Stimulated activated CD4-positive, alpha-beta T cell treated with anti-CD3 and anti-CD28 coated beads, Interleukin-1b, Interleukin-23, amount 100 ng/mL, for 24 hours (primary cell): ENCODE measurements around the gene ATP6V1F.

ENCODE experiments used
- DNase-seq, 4 experiments: peaks; one replicate each; pipeline ENCODE4 v3.0.0-alpha.2; 2020; ENCODE audit warnings: low read depth in 4 of 4, low spot score in 1 of 4

The ATP6V1F gene

DNA sequence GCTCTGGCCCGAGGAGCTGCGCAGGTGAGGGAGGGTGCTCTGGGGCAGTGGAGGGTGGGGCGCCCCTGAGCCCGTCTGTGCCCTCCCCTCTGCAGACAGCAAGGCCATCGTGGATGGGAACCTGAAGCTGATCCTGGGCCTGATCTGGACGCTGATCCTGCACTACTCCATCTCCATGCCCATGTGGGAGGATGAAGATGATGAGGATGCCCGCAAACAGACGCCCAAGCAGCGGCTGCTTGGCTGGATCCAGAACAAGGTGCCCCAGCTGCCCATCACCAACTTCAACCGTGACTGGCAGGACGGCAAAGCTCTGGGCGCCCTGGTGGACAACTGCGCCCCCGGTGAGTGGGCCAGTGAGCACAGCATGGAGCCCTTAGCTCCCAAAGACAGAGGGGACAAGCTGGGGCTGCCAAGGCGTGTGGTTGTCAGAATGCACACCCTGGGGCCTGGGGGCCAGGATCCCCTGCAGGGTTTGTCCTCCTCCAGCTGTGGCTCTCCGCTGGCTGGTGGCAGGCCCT is 27.4 kb upstream of the ATP6V1F start:
- no peak for DNase-seq

GRCh38 chr7:128835790-128836641 is 26.6 kb upstream of the ATP6V1F start:
- no peak for DNase-seq

GRCh38 chr7:128836729-128837348 is 25.8 kb upstream of the ATP6V1F start:
- no peak for DNase-seq

GRCh38 chr7:128837521-128837921 is 25.1 kb upstream of the ATP6V1F start:
- no peak for DNase-seq

GRCh38 chr7:128838109-128838779 is 24.4 kb upstream of the ATP6V1F start:
- no peak for DNase-seq

- DNase-seq: no peak
Observed at GRCh38 chr7:128838981-128839731, 23.5 kb upstream of the ATP6V1F start.

GRCh38 chr7:128839751-128840177 is 22.9 kb upstream of the ATP6V1F start:
- DNase-seq: no peak

DNA sequence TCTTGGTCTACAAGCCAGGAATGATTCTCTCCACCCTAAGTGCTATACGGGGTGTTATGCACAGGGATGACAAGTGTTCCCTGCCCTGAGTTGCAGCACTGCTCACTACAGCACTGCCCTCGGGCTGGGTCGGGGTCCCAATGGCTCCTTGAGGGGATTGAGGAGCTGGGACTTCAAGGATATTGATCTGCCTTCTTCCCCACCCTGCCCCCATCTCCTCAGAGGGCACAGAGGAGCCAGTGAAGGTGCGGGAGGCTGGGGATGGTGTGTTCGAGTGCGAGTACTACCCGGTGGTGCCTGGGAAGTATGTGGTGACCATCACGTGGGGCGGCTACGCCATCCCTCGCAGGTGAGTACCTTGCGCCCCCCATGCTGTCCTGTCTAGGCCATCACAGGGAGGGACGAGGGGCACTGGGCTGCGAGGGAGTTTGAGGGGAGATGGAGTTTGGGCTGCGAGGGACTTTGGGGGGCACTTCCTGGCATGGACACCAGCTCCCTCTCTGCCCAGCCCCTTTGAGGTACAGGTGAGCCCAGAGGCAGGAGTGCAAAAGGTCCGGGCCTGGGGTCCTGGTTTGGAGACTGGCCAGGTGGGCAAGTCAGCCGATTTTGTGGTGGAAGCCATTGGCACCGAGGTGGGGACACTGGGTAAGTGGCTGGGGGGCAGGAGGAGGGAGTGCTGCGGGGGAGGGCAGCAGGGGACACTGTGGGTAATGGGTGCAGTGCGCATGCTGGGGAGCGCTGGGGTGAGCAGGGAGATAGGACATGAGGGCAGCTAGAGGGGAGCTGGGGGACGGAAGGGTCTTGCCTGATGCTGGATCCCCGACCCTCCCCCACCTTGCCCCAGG is 22.1 kb upstream of the ATP6V1F start:
- no peak for DNase-seq

DNA sequence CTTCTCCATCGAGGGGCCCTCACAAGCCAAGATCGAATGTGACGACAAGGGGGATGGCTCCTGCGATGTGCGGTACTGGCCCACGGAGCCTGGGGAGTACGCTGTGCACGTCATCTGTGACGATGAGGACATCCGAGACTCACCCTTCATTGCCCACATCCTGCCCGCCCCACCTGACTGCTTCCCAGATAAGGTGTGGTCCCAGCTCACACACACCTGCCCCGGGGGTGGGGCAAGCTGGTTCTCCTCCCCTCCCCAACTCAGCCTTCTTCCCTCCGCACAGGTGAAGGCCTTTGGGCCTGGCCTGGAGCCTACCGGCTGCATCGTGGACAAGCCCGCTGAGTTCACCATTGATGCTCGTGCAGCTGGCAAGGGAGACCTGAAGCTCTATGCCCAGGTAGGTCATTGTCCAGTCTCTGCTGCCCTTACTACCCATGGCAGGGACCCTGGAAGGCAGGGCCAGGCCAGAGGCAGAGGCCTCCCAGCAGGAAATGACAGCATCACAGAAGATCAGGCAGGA is 21.4 kb upstream of the ATP6V1F start:
- DNase-seq: no peak

DNA sequence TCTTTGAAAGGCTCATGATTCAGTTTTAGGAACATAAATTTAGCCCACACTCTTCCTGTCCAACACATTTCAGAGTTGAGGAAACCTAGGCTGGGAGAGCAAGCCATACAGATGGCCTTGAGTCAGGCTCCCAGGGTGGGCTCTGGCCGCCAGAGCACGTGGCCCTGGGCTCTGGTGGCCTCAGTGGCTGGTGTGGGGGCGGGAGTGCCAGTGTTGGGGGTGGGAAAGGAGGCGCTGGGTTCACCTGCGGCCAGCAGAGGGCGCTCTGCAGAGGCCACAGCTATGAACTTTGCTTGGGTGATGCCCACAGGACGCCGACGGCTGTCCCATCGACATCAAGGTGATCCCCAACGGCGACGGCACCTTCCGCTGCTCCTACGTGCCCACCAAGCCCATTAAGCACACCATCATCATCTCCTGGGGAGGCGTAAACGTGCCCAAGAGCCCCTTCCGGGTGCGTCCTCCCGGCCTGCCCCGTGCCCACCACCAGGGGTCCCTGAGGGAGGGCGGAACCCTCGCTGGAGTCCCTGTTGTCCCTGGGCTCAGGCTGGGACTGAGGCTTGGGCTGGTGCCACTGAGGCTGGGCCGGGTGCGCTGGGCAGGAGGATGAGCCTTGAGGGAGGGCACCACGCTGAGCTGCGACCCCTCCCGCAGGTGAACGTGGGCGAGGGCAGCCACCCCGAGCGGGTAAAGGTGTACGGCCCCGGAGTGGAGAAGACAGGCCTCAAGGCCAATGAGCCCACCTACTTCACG is 20.6 kb upstream of the ATP6V1F start:
- peak in 3 of 4 experiments; percentile 28 to 43 (median 38) for DNase-seq

GRCh38 chr7:128842674-128843641 is 19.7 kb upstream of the ATP6V1F start:
- no peak for DNase-seq

DNA sequence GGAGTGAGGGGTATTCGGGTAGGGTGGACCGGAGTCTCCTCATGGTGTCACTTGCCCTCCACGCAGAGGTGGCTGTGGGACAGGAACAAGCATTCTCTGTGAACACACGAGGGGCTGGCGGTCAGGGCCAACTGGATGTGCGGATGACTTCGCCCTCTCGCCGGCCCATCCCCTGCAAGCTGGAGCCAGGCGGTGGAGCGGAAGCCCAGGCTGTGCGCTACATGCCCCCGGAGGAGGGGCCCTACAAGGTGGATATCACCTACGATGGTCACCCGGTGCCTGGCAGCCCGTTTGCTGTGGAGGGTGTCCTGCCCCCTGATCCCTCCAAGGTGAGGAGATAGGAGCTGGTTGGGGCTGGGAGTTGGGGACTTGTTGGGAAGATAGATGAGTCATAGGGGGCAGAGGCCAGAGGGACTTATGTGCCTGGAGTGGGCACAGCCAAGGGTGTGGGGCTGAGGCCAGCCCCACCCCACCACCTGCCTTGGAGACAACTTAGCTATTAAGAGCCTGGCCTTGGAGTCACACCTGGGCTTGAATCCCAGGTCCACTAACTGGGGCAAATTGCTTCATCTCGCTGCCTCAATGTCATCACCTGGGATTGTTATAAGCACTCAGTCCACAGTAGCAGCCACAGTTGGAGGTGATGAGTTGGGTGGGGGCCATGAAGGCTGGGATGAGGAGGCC is 18.6 kb upstream of the ATP6V1F start:
- DNase-seq: no peak

DNA sequence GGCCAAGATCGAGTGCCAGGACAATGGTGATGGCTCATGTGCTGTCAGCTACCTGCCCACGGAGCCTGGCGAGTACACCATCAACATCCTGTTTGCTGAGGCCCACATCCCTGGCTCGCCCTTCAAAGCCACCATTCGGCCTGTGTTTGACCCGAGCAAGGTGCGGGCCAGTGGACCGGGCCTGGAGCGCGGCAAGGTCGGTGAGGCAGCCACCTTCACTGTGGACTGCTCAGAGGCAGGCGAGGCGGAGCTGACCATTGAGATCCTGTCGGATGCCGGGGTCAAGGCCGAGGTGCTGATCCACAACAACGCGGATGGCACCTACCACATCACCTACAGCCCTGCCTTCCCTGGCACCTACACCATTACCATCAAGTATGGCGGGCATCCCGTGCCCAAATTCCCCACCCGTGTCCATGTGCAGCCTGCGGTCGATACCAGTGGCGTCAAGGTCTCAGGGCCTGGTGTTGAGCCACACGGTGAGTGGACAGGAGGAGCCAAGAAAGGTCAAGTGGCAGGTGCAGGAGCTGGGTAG is 17.8 kb upstream of the ATP6V1F start:
- no peak for DNase-seq

- DNase-seq: no peak
Observed at GRCh38 chr7:128845475-128845874, 17.2 kb upstream of the ATP6V1F start.

DNA sequence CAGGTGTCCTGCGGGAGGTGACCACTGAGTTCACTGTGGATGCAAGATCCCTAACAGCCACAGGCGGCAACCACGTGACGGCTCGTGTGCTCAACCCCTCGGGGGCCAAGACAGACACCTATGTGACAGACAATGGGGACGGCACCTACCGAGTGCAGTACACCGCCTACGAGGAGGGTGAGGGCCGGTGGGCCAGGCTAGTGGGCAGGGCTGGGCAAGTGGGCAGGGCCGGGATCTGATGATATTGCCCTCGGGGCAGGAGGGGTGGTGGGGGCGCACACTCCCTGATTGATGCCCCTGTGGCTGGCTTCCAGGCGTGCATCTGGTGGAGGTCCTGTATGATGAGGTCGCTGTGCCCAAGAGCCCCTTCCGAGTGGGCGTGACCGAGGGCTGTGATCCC is 16.7 kb upstream of the ATP6V1F start:
- DNase-seq: no peak

DNA sequence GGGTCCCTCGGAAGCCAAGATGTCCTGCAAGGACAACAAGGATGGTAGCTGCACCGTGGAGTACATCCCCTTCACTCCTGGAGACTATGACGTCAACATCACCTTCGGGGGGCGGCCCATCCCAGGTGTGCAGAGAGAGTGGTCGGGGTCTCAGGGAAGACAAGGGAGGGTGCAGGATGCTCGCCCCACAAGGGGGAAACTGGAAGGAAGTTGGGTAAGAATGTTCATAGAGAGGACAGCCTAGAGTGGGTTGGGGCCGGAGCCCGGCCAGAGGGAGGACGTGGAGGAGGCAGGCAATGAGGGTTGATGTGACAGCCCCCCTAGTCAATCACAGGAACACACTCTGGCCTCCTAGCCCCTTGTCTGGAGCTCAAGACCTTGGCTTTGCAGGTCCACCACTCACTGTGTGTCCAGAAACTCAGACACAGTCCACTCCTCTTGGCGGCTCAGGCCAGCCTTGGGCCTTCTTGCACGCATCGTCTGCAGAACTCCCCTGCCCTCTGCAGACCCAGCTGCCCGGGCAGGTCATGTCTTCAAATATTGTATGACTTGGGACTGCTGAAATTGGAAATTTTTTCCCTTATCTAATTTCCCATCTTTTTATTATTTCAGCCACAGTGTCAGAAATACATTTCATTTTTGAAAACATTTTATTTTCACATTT is 15.7 kb upstream of the ATP6V1F start:
- no peak for DNase-seq

DNA sequence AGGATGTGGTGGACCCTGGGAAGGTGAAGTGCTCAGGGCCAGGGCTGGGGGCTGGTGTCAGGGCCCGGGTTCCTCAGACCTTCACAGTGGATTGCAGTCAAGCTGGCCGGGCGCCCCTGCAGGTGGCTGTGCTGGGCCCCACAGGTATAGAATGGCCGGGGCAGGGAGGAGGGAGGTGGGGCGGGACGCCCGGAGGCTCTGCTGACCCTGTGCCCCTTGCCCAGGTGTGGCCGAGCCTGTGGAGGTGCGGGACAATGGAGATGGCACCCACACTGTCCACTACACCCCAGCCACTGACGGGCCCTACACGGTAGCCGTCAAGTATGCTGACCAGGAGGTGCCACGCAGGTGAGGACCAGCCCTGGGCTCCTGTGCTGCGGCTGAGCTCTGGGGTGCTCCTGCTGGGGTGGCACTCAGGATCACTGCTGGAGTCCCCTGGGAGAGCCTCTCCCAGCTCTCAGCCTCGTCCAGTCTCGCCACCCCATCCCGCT is 14.9 kb upstream of the ATP6V1F start:
- DNase-seq: no peak
